ENCODE measurements around the gene DHX34.
"Not testable (repeated sequence)": the region's sequence is repeated elsewhere in the genome, so short reads cannot be mapped to it uniquely, and the experiment has no call there.

The DHX34 gene
- 20.8 to 68.7 (median 40.8) reads per million in 9 experiments for total RNA-seq

GRCh38 chr19:47348819-47349795 lies at the start of gene DHX34:
Gene DHX34 (plus strand): TSS chr19:47349315. CDS start chr19:47353031, 3,716 bp downstream.
- Mint-ChIP-seq H3K27ac (peak within 1 kb of the TSS; percentile 93 to 96), H3K36me3 (ENCODE audit: insufficient read depth) (peaks cover 18% of the 10 kb centered on the region), H3K4me3 (peak within 1 kb of the TSS; percentile 94 to 97), H3K9me3 (no peaks in the 10 kb centered on the region), H3K4me1 (ENCODE audit: low read depth in 2 of 2) (peaks cover 26 to 28% of the 10 kb centered on the region in 2 donors), H3K27me3 (no peaks in the 10 kb centered on the region)
- ATAC-seq (replicated peaks) (peak; percentile 95), DNase-seq (peak; percentile 99)

GRCh38 chr19:47300867-47301266 lies 48.2 kb upstream of the DHX34 start:
- H3K27ac Mint-ChIP-seq; DNase-seq; H3K27me3 Mint-ChIP-seq; ATAC-seq (replicated peaks); H3K9me3 Mint-ChIP-seq; H3K36me3 Mint-ChIP-seq (ENCODE audit: insufficient read depth): not testable (repeated sequence)
- H3K4me3 Mint-ChIP-seq = peak overlapping the region in 1 of 2 donors; percentile 22
- H3K4me1 Mint-ChIP-seq (ENCODE audit: low read depth in 2 of 2) = peaks cover 18 to 21% of the 10 kb centered on the region in 2 donors

- peaks cover 12 to 20% of the 10 kb centered on the region in 2 donors for H3K27me3 Mint-ChIP-seq
- no peak overlapping the region for H3K4me3 Mint-ChIP-seq
- H3K36me3 Mint-ChIP-seq (ENCODE audit: insufficient read depth) = no peaks in the 10 kb centered on the region
- ATAC-seq (replicated peaks) = no peak
- no peak overlapping the region for H3K27ac Mint-ChIP-seq
- peaks cover 13 to 14% of the 10 kb centered on the region in 2 donors for H3K4me1 Mint-ChIP-seq (ENCODE audit: low read depth in 2 of 2)
- no peaks in the 10 kb centered on the region for H3K9me3 Mint-ChIP-seq
- DNase-seq = no peak
These were observed 46.9 kb upstream of the DHX34 start for GRCh38 chr19:47302249-47302648.

GRCh38 chr19:47303966-47304365 lies 45.1 kb upstream of the DHX34 start:
- no peaks in the 10 kb centered on the region for H3K36me3 Mint-ChIP-seq (ENCODE audit: insufficient read depth)
- ATAC-seq (replicated peaks) (no peak), DNase-seq (no peak)
- peaks cover 13 to 26% of the 10 kb centered on the region in 2 donors for H3K27me3 Mint-ChIP-seq
- H3K4me3 Mint-ChIP-seq = peak overlapping the region in 1 of 2 donors; percentile 6
- no peaks in the 10 kb centered on the region for H3K9me3 Mint-ChIP-seq
- H3K27ac Mint-ChIP-seq = no peak overlapping the region
- peaks cover 13 to 14% of the 10 kb centered on the region in 2 donors for H3K4me1 Mint-ChIP-seq (ENCODE audit: low read depth in 2 of 2)

GRCh38 chr19:47305309-47305751 lies 43.8 kb upstream of the DHX34 start:
- peaks cover 10% of the 10 kb centered on the region in 2 donors for H3K4me1 Mint-ChIP-seq (ENCODE audit: low read depth in 2 of 2)
- no peaks in the 10 kb centered on the region for H3K9me3 Mint-ChIP-seq
- no peaks in the 10 kb centered on the region for H3K36me3 Mint-ChIP-seq (ENCODE audit: insufficient read depth)
- DNase-seq (peak; percentile 47 to 50 (median 48)), ATAC-seq (replicated peaks) (peak; percentile 42)
- H3K27ac Mint-ChIP-seq = no peak overlapping the region
- H3K27me3 Mint-ChIP-seq = peaks cover 17 to 40% of the 10 kb centered on the region in 2 donors
- H3K4me3 Mint-ChIP-seq = peak overlapping the region in 1 of 2 donors; percentile 34

- no peak for ATAC-seq (replicated peaks)
- no peak for DNase-seq
- H3K27me3 Mint-ChIP-seq = peaks cover 27 to 50% of the 10 kb centered on the region in 2 donors
- no peak overlapping the region for H3K27ac Mint-ChIP-seq
- H3K4me3 Mint-ChIP-seq = no peak overlapping the region
- H3K4me1 Mint-ChIP-seq (ENCODE audit: low read depth in 2 of 2) = peaks cover 5 to 6% of the 10 kb centered on the region in 2 donors
- no peaks in the 10 kb centered on the region for H3K36me3 Mint-ChIP-seq (ENCODE audit: insufficient read depth)
- no peaks in the 10 kb centered on the region for H3K9me3 Mint-ChIP-seq
These were observed 42.8 kb upstream of the DHX34 start for GRCh38 chr19:47306303-47306702.

GRCh38 chr19:47309038-47309437 lies 40.1 kb upstream of the DHX34 start:
- Mint-ChIP-seq H3K27ac (no peak overlapping the region), H3K4me1 (ENCODE audit: low read depth in 2 of 2) (peaks cover 5 to 6% of the 10 kb centered on the region in 2 donors), H3K4me3 (no peak overlapping the region), H3K36me3 (ENCODE audit: insufficient read depth) (no peaks in the 10 kb centered on the region), H3K9me3 (no peaks in the 10 kb centered on the region), H3K27me3 (peaks cover 27 to 52% of the 10 kb centered on the region in 2 donors)
- ATAC-seq (replicated peaks) = no peak
- no peak for DNase-seq

GRCh38 chr19:47309608-47310007 lies 39.5 kb upstream of the DHX34 start, which contains the start of gene C5AR1:
Gene C5AR1 (plus strand): TSS chr19:47309861. CDS start chr19:47309896, 35 bp downstream.
- Mint-ChIP-seq H3K4me3 (peak within 1 kb of the TSS in 1 of 2 donors; percentile 29), H3K36me3 (ENCODE audit: insufficient read depth) (no peaks in the 10 kb centered on the region), H3K27ac (no peak within 1 kb of the TSS), H3K4me1 (ENCODE audit: low read depth in 2 of 2) (peaks cover 5 to 6% of the 10 kb centered on the region in 2 donors), H3K9me3 (no peaks in the 10 kb centered on the region), H3K27me3 (peaks cover 27 to 52% of the 10 kb centered on the region in 2 donors)
- ATAC-seq (replicated peaks) = no peak
- DNase-seq = no peak

- Mint-ChIP-seq H3K36me3 (ENCODE audit: insufficient read depth) (peaks cover 2% of the 10 kb centered on the region), H3K9me3 (no peaks in the 10 kb centered on the region)
These were observed 38.8 kb upstream of the DHX34 start for GRCh38 chr19:47310323-47310722.

GRCh38 chr19:47310819-47311218 lies 38.3 kb upstream of the DHX34 start:
- ATAC-seq (replicated peaks) (no peak), DNase-seq (no peak)
- Mint-ChIP-seq H3K27me3 (peaks cover 33 to 53% of the 10 kb centered on the region in 2 donors), H3K36me3 (ENCODE audit: insufficient read depth) (peaks cover 4% of the 10 kb centered on the region), H3K4me3 (peak overlapping the region in 1 of 2 donors; percentile 29), H3K4me1 (ENCODE audit: low read depth in 2 of 2) (no peaks in the 10 kb centered on the region), H3K9me3 (no peaks in the 10 kb centered on the region), H3K27ac (no peak overlapping the region)

More at GRCh38 chr19:47310323-47310722, 38.8 kb upstream of the DHX34 start:
- Mint-ChIP-seq H3K4me3 (peak overlapping the region in 1 of 2 donors; percentile 29), H3K27me3 (peaks cover 31 to 52% of the 10 kb centered on the region in 2 donors), H3K4me1 (ENCODE audit: low read depth in 2 of 2) (peaks cover 1 to 2% of the 10 kb centered on the region in 2 donors), H3K27ac (no peak overlapping the region)
- DNase-seq = no peak
- no peak for ATAC-seq (replicated peaks)

- no peak overlapping the region for H3K27ac Mint-ChIP-seq
- no peaks in the 10 kb centered on the region for H3K4me1 Mint-ChIP-seq (ENCODE audit: low read depth in 2 of 2)
- no peaks in the 10 kb centered on the region for H3K9me3 Mint-ChIP-seq
- no peak overlapping the region for H3K4me3 Mint-ChIP-seq
- peaks cover 4% of the 10 kb centered on the region for H3K36me3 Mint-ChIP-seq (ENCODE audit: insufficient read depth)
- peaks cover 32 to 40% of the 10 kb centered on the region in 2 donors for H3K27me3 Mint-ChIP-seq
- DNase-seq (no peak), ATAC-seq (replicated peaks) (no peak)
These were observed 36.6 kb upstream of the DHX34 start for GRCh38 chr19:47312366-47313006.

GRCh38 chr19:47313754-47314295 lies 35.3 kb upstream of the DHX34 start:
- ATAC-seq (replicated peaks) (no peak), DNase-seq (no peak)
- Mint-ChIP-seq H3K27ac (no peak overlapping the region), H3K36me3 (ENCODE audit: insufficient read depth) (peaks cover 4% of the 10 kb centered on the region), H3K4me3 (no peak overlapping the region), H3K9me3 (no peaks in the 10 kb centered on the region), H3K27me3 (peaks cover 32 to 37% of the 10 kb centered on the region in 2 donors), H3K4me1 (ENCODE audit: low read depth in 2 of 2) (no peaks in the 10 kb centered on the region)
